GM12891 (cell line): ENCODE results near the gene PARD6B.

Experiments used
- POLR2A ChIP-seq: IDR thresholded peaks from 2 replicates; pipeline ENCODE4 v1.6.1; 2011; ENCODE audit warnings: low read depth, low read length, control low read depth
- POLR2AphosphoS5 ChIP-seq: IDR thresholded peaks from 2 replicates; pipeline ENCODE4 v1.6.1; 2011; ENCODE audit warnings: low read depth, low read length, control low read depth
- POU2F2 ChIP-seq: IDR thresholded peaks from 2 replicates; pipeline ENCODE4 v1.6.1; 2011; ENCODE audit warnings: low read depth, mild to moderate bottlenecking, control low read depth, low read length, moderate library complexity
- SPI1 ChIP-seq: IDR thresholded peaks from 2 replicates; pipeline ENCODE4 v1.6.1; 2011; ENCODE audit warnings: low read depth, low read length, control low read depth
- TAF1 ChIP-seq: IDR thresholded peaks from 2 replicates; pipeline ENCODE4 v1.6.1; 2011; ENCODE audit warnings: low read depth, low read length, control low read depth

GRCh38 chr20:50783390-50783789 is 52.0 kb downstream of the PARD6B start:
- TF ChIP-seq POLR2A (no peak), POLR2AphosphoS5 (no peak), SPI1 (no peak), TAF1 (no peak), POU2F2 (no peak)
